Small intestine (tissue), 7 donors: Measurements from ENCODE around the gene FAM53B. TPM values are rescaled to one million over a fixed set of nuclear protein-coding genes. Genes with fewer than 3 reads are reported as not detected.

Source experiments
- DNase-seq, 2 donors: peaks; one replicate each; pipeline versions ENCODE4 v3.0.0 to v3.0.0-alpha.2; 2013
- FAIRE-seq: peaks from 2 replicates; lab custom pipeline; 2012; peaks lifted over from hg19 to GRCh38; lab: Jason Lieb, UNC
- H3K27ac ChIP-seq, 3 donors: one replicate each; pipeline ENCODE4 v1.5.1; 2013; ENCODE audit warnings: low read length in 2 of 3, mild to moderate bottlenecking in 2 of 3, control low read depth in 1 of 3, inconsistent platforms in 1 of 3, low read depth in 1 of 3, moderate library complexity in 1 of 3
- H3K27me3 ChIP-seq, 3 donors: one replicate each; pipeline ENCODE4 v1.6.1; 2013; ENCODE audit warnings: low read length in 3 of 3, inconsistent platforms in 1 of 3; ENCODE audit not compliant: control insufficient read depth in 3 of 3, insufficient read depth in 3 of 3
- H3K36me3 ChIP-seq, 3 donors: one replicate each; pipeline ENCODE4 v1.6.1; 2013; ENCODE audit warnings: low read length in 3 of 3, inconsistent platforms in 1 of 3, low read depth in 1 of 3, mild to moderate bottlenecking in 1 of 3, moderate library complexity in 1 of 3; ENCODE audit not compliant: control insufficient read depth in 3 of 3, insufficient read depth in 2 of 3
- H3K4me1 ChIP-seq, 3 donors: one replicate each; pipeline ENCODE4 v1.6.1; 2013; ENCODE audit warnings: low read length in 2 of 3, inconsistent platforms in 1 of 3, low read depth in 1 of 3, mild to moderate bottlenecking in 1 of 3, moderate library complexity in 1 of 3; ENCODE audit not compliant: control insufficient read depth in 3 of 3, insufficient read depth in 2 of 3
- H3K4me3 ChIP-seq, 3 donors: one replicate each; pipeline ENCODE4 v1.5.1; 2013; ENCODE audit warnings: low read length in 3 of 3, control low read depth in 1 of 3, inconsistent platforms in 1 of 3, low read depth in 1 of 3, mild to moderate bottlenecking in 1 of 3, moderate library complexity in 1 of 3
- H3K9me3 ChIP-seq, 2 donors: one replicate each; pipeline ENCODE4 v1.6.1; 2013; ENCODE audit warnings: low read depth in 1 of 2, low read length in 1 of 2; ENCODE audit not compliant: control insufficient read depth in 2 of 2, insufficient read depth in 1 of 2
- whole genome bisulfite sequencing, 3 donors: extraction: QIAGEN DNeasy Blood & Tissue Kit; methylation state at CpG; one replicate each; pipeline ENCODE4 v1.1.7; 2013; 5-methylcytosine and 5-hydroxymethylcytosine counted together
- polyA plus RNA-seq, 4 donors: library from polyadenylated mRNA; stranded (reverse) in 3 of 4; unstranded in 1 of 4; fragments of 200-250 nt in 3 of 4; fragments of 120-200 nt in 1 of 4; gene quantifications; one replicate each; pipeline versions ENCODE4 v1.2.1 to v1.2.3, GENCODE V29; 2013
- donor health status: healthy with polysubstance abuse.
- donor health status: control.
- donor health status: control.
- donor health status: Bipolar disorder and iron deficiency.
- donor health status: healthy.

The FAM53B gene
- polyA plus RNA-seq, 4 donors: 15.1 to 30.2 (median 22.8) TPM

- peaks cover 9 to 69% (median 11%) of the 10 kb centered on the region in 3 donors for H3K4me1 ChIP-seq
- H3K36me3 ChIP-seq: peaks cover 0 to 91% (median 0%) of the 10 kb centered on the region in 3 donors
- no peaks in the 10 kb centered on the region for H3K9me3 ChIP-seq
- no peak overlapping the region for H3K4me3 ChIP-seq
- H3K27ac ChIP-seq: peak overlapping the region in 1 of 3 donors; percentile 15
- FAIRE-seq: no peak
- no peaks in the 10 kb centered on the region for H3K27me3 ChIP-seq
- 83 to 89% (median 85%) methylated on average over 20 of the region's 20 CpGs for WGBS, 3 donors
- DNase-seq: no peak
Observed at GRCh38 chr10:124669141-124669823, 74.9 kb downstream of the FAM53B start.

GRCh38 chr10:124668517-124669051, 75.6 kb downstream of the FAM53B start:
- peak overlapping the region in 2 of 3 donors; percentile 17 to 78 for H3K27ac ChIP-seq
- no peak for FAIRE-seq
- H3K4me1 ChIP-seq: peaks cover 9 to 63% (median 11%) of the 10 kb centered on the region in 3 donors

DNA sequence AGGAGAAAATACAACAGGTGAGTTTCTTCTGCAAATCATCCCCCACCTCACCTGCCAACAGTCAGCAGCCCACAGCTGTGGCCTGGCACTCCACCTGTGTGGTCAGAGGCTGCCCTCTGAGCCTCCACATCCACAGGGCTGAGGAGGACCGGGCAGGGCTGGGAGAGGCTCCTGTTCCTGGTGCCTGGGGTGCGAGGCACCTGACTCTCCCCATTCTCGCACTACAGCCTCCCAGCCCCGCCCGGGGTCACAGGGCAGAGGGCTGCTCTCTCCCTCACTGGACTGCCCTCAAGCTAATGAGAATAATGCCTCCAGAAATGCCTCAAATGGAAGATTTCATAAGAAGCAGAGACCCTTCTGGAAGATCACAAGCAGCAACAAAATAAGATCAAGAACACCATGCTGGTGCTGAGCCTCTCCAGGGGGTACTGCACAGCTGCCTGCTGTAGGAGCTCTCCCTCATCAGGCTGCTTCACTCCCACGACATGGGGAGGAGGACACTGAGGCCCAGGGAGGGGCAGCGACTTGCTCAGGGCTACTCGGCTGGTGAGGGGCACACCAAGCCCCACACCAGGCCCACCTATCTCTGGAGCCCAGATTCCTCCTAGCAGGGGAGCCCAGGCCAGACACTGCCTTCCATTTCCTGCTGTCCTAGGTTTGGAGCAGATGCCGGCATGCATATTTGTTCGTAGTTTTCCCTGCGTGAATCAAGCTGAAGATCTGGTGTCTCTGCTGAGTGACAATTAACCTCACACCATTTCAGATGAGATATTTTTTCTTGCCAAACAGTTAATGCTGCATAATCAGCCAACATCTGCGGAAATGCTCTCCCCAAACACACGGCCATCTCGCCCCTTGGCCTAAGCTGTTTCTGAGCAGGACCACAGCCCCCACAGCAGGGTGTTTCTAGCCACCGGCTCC, 76.5 kb downstream of the FAM53B start:
- peak overlapping the region in 2 of 3 donors; percentile 70 to 78 for H3K27ac ChIP-seq
- H3K4me1 ChIP-seq: peaks cover 9 to 54% (median 10%) of the 10 kb centered on the region in 3 donors
- FAIRE-seq: no peak
- WGBS, 3 donors: 55 to 71% (median 67%) methylated on average over 15 of the region's 15 CpGs
- H3K36me3 ChIP-seq: peaks cover 0 to 92% (median 2%) of the 10 kb centered on the region in 3 donors
- H3K9me3 ChIP-seq: no peaks in the 10 kb centered on the region
- peak; percentile 53 to 72 for DNase-seq
- no peak overlapping the region for H3K4me3 ChIP-seq
- H3K27me3 ChIP-seq: no peaks in the 10 kb centered on the region

More at GRCh38 chr10:124668517-124669051, 75.6 kb downstream of the FAM53B start:
- no peaks in the 10 kb centered on the region for H3K27me3 ChIP-seq
- no peak for DNase-seq
- WGBS, 3 donors: 51 to 72% (median 69%) methylated on average over 11 of the region's 11 CpGs
- no peaks in the 10 kb centered on the region for H3K9me3 ChIP-seq
- no peak overlapping the region for H3K4me3 ChIP-seq
- H3K36me3 ChIP-seq: peaks cover 0 to 91% (median 0%) of the 10 kb centered on the region in 3 donors

DNA sequence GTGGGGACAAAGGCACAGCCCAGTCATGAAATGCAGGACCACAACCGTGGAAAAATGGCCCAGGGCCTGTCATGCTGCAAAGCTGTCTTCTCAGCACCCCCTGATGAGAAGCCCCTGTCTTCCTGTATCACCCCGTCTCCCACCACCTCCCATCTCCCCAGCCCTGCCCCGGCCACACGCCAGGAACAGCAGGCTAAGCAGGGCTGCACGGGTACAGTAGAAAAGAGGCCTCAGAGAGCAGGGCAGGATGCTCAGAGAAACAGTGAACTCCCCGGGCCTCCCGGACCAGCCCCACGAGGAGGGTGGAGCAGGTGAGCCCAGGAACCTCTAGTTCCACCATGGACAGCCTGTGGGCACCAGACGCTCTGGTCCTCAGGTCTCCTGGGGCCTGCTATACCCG, 77.7 kb downstream of the FAM53B start:
- peak overlapping the region in 1 of 3 donors; percentile 78 for H3K27ac ChIP-seq

GRCh38 chr10:124665980-124666379, 78.2 kb downstream of the FAM53B start:
- no peak overlapping the region for H3K4me3 ChIP-seq
- 54 to 70% (median 60%) methylated on average over 3 of the region's 3 CpGs for WGBS, 3 donors
- no peaks in the 10 kb centered on the region for H3K9me3 ChIP-seq
- peaks cover 0 to 94% (median 2%) of the 10 kb centered on the region in 3 donors for H3K36me3 ChIP-seq
- peaks cover 0 to 42% (median 6%) of the 10 kb centered on the region in 3 donors for H3K4me1 ChIP-seq
- H3K27ac ChIP-seq: peak overlapping the region in 1 of 3 donors; percentile 78
- DNase-seq (peak in 1 of 2 donors; percentile 76), FAIRE-seq (no peak)
- H3K27me3 ChIP-seq: no peaks in the 10 kb centered on the region

More for the DNA sequence above, 77.7 kb downstream of the FAM53B start:
- H3K27me3 ChIP-seq: no peaks in the 10 kb centered on the region
- H3K36me3 ChIP-seq: peaks cover 0 to 93% (median 2%) of the 10 kb centered on the region in 3 donors
- no peaks in the 10 kb centered on the region for H3K9me3 ChIP-seq
- H3K4me3 ChIP-seq: no peak overlapping the region
- FAIRE-seq: no peak
- 65 to 86% (median 73%) methylated on average over 10 of the region's 10 CpGs for WGBS, 3 donors
- H3K4me1 ChIP-seq: peaks cover 4 to 42% (median 6%) of the 10 kb centered on the region in 3 donors
- DNase-seq: no peak

- FAIRE-seq (no peak), DNase-seq (no peak)
- Histone ChIP-seq H3K9me3 (no peaks in the 10 kb centered on the region), H3K27ac (peak overlapping the region in 1 of 3 donors; percentile 42), H3K4me3 (no peak overlapping the region), H3K27me3 (no peaks in the 10 kb centered on the region), H3K4me1 (peaks cover 0 to 42% (median 6%) of the 10 kb centered on the region in 3 donors), H3K36me3 (peaks cover 0 to 92% (median 2%) of the 10 kb centered on the region in 3 donors)
- WGBS, 3 donors: 86 to 88% (median 87%) methylated on average over 8 of the region's 8 CpGs
Observed at GRCh38 chr10:124665558-124665957, 78.6 kb downstream of the FAM53B start.

DNA sequence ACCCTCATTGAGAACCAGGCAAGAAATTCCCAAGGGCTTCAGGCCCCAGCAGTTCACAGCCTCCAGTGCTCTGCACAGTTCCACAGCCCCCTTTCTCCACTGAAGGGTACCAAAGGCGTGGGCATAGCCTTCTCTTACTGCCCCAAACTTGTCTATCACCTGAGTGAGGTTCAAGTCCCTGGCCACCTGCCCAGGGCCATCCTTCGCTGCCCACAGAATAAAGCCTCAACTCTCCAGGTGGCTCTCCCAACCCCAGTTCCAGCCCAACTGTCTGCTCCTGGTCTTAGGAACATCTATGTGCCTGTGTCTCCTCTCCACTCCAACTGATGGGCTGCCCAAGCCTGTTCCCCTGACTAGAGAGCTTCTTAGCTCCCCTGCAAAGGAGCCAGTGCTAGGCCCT, 79.1 kb downstream of the FAM53B start:
- Histone ChIP-seq H3K36me3 (peaks cover 0 to 92% (median 2%) of the 10 kb centered on the region in 3 donors), H3K9me3 (no peaks in the 10 kb centered on the region), H3K4me3 (no peak overlapping the region), H3K27ac (no peak overlapping the region), H3K4me1 (peaks cover 0 to 42% (median 6%) of the 10 kb centered on the region in 3 donors), H3K27me3 (no peaks in the 10 kb centered on the region)
- FAIRE-seq (no peak), DNase-seq (no peak)
- 68 to 96% (median 80%) methylated on average over 2 of the region's 2 CpGs for WGBS, 3 donors
